Fibroblast of lung (primary cell): ENCODE results near the gene ZPR1. TPM values are rescaled to one million over a fixed set of nuclear protein-coding genes. Genes with fewer than 3 reads are reported as not detected.

ENCODE experiments used
- DNase-seq, 2 donors: peaks; one replicate each; pipeline versions ENCODE4 v3.0.0 to v3.0.0-alpha.2; 2010; ENCODE audit warnings: low read depth in 2 of 2
- H2AFZ ChIP-seq: 2 replicates; pipeline ENCODE4 v1.5.1; 2012; ENCODE audit warnings: low read length, control low read depth, inconsistent platforms
- H3K27ac ChIP-seq: 2 replicates; pipeline ENCODE4 v1.5.1; 2011; ENCODE audit warnings: low read length, control low read depth; ENCODE audit not compliant: insufficient read depth
- H3K27me3 ChIP-seq: 2 replicates; pipeline ENCODE4 v1.5.1; 2011; ENCODE audit warnings: mild to moderate bottlenecking, low read length; ENCODE audit not compliant: control insufficient read depth, insufficient read depth
- H3K36me3 ChIP-seq: 2 replicates; pipeline ENCODE4 v1.5.1; 2011; ENCODE audit warnings: low read length; ENCODE audit not compliant: control insufficient read depth, insufficient read depth
- H3K4me1 ChIP-seq: 2 replicates; pipeline ENCODE4 v1.5.1; 2011; ENCODE audit warnings: low read length; ENCODE audit not compliant: control insufficient read depth, insufficient read depth; ENCODE audit errors: extremely low read depth
- H3K4me2 ChIP-seq: 2 replicates; pipeline ENCODE4 v1.5.1; 2011; ENCODE audit warnings: low read length, control low read depth; ENCODE audit not compliant: insufficient read depth; ENCODE audit errors: extremely low read depth
- H3K4me3 ChIP-seq, 4 experiments: fragments of 200-600 bp in 1 of 4; sonication (generic) in 1 of 4; replicated peaks in 1 of 4; 2 replicates each; pipeline ENCODE4 v1.5.1; 2011 to 2016; ENCODE audit warnings: low read length in 4 of 4, low read depth in 3 of 4, mild to moderate bottlenecking in 3 of 4, control low read depth in 2 of 4, inconsistent platforms in 1 of 4, mixed read lengths in 1 of 4; ENCODE audit not compliant: insufficient read depth in 1 of 4; ENCODE audit errors: control extremely low read depth in 1 of 4
- H3K79me2 ChIP-seq: 2 replicates; pipeline ENCODE4 v1.5.1; 2012; ENCODE audit warnings: mild to moderate bottlenecking, low read length, inconsistent platforms; ENCODE audit not compliant: control insufficient read depth, insufficient read depth
- H3K9ac ChIP-seq: 2 replicates; pipeline ENCODE4 v1.5.1; 2011; ENCODE audit warnings: mild to moderate bottlenecking, low read length, control low read depth; ENCODE audit not compliant: insufficient read depth
- H3K9me3 ChIP-seq: 2 replicates; pipeline ENCODE4 v1.5.1; 2012; ENCODE audit warnings: low read depth, low read length; ENCODE audit not compliant: control insufficient read depth, insufficient read depth
- H4K20me1 ChIP-seq: 2 replicates; pipeline ENCODE4 v1.5.1; 2011; ENCODE audit warnings: low read length; ENCODE audit not compliant: control insufficient read depth, insufficient read depth; ENCODE audit errors: extremely low read depth
- CTCF ChIP-seq, 2 donors: IDR thresholded peaks in 1 of 2; conservative IDR thresholded peaks in 1 of 2; 1 replicate in 1 of 2; 2 replicates in 1 of 2; pipeline ENCODE4 v1.5.1; 2011 to 2012; ENCODE audit warnings: low read length in 2 of 2, control low read depth in 1 of 2, inconsistent platforms in 1 of 2, low read depth in 1 of 2, mild to moderate bottlenecking in 1 of 2
- EZH2 ChIP-seq: IDR thresholded peaks from 2 replicates; pipeline ENCODE4 v1.5.1; 2012; ENCODE audit warnings: low read length, control low read depth, mild to moderate bottlenecking; ENCODE audit errors: missing control alignments
- polyA plus RNA-seq, 2 donors: library from polyadenylated mRNA; depleted of rRNA in 1 of 2; stranded (reverse) in 1 of 2; unstranded in 1 of 2; fragments of >200 nt; gene quantifications; 2 replicates each; pipeline ENCODE4 v1.2.1, GENCODE V29; 2011 to 2012; ENCODE audit warnings: missing spikeins in 1 of 2
- total RNA-seq: library from RNA; depleted of rRNA; stranded (reverse); fragments of >200 nt; gene quantifications from 2 replicates; pipeline ENCODE4 v1.2.1, GENCODE V29; 2014

The ZPR1 gene
- total and polyA plus RNA-seq, 2 donors (not counting 1 experiment from before 2014, with no cell fraction given) = 28.4 to 56.4 TPM

GRCh38 chr11:116786326-116786725, 1.5 kb downstream of the ZPR1 start:
- H2AFZ ChIP-seq = no peak overlapping the region
- H3K36me3 ChIP-seq = peaks cover 21% of the 10 kb centered on the region
- H3K79me2 ChIP-seq = peaks cover 11% of the 10 kb centered on the region
- no peaks in the 10 kb centered on the region for H3K9me3 ChIP-seq
- H3K4me3 ChIP-seq = no peak overlapping the region
- H4K20me1 ChIP-seq = no peaks in the 10 kb centered on the region
- no peak overlapping the region for H3K4me2 ChIP-seq
- no peak overlapping the region for H3K9ac ChIP-seq
- DNase-seq = no peak
- no peak overlapping the region for H3K27ac ChIP-seq
- no peak for TF ChIP-seq CTCF (conservative IDR thresholded peaks at IDR 0.05 in 1 of 2, IDR thresholded peaks at IDR 0.05 in 1 of 2; ENCODE audit: low read depth in 1 of 2, low read length in 2 of 2)
- TF ChIP-seq EZH2 = no peak
- no peaks in the 10 kb centered on the region for H3K27me3 ChIP-seq
- peaks cover 3% of the 10 kb centered on the region for H3K4me1 ChIP-seq

- no peak overlapping the region for H3K9ac ChIP-seq
- peak; percentile 28 to 54 for DNase-seq
- H3K9me3 ChIP-seq = no peaks in the 10 kb centered on the region
- H3K27me3 ChIP-seq = no peaks in the 10 kb centered on the region
- H2AFZ ChIP-seq = no peak overlapping the region
- H3K27ac ChIP-seq = no peak overlapping the region
- no peak overlapping the region for H3K4me3 ChIP-seq
- peaks cover 3% of the 10 kb centered on the region for H3K4me1 ChIP-seq
- peaks cover 11% of the 10 kb centered on the region for H3K79me2 ChIP-seq
- no peak overlapping the region for H3K4me2 ChIP-seq
- peaks cover 28% of the 10 kb centered on the region for H3K36me3 ChIP-seq
- no peak for TF ChIP-seq EZH2
- TF ChIP-seq CTCF (conservative IDR thresholded peaks at IDR 0.05 in 1 of 2, IDR thresholded peaks at IDR 0.05 in 1 of 2; ENCODE audit: low read depth in 1 of 2, low read length in 2 of 2) = no peak
- H4K20me1 ChIP-seq = no peaks in the 10 kb centered on the region
Measured at GRCh38 chr11:116782728-116783127, 5.1 kb downstream of the ZPR1 start.

- no peaks in the 10 kb centered on the region for H3K79me2 ChIP-seq
- H4K20me1 ChIP-seq = no peaks in the 10 kb centered on the region
- H3K36me3 ChIP-seq = peaks cover 18% of the 10 kb centered on the region
- no peak overlapping the region for H3K4me2 ChIP-seq
- no peak overlapping the region for H2AFZ ChIP-seq
- H3K27ac ChIP-seq = no peak overlapping the region
- H3K4me1 ChIP-seq = peaks cover 2% of the 10 kb centered on the region
- H3K4me3 ChIP-seq = no peak overlapping the region
- no peak overlapping the region for H3K9ac ChIP-seq
- H3K27me3 ChIP-seq = no peaks in the 10 kb centered on the region
- TF ChIP-seq CTCF (conservative IDR thresholded peaks at IDR 0.05 in 1 of 2, IDR thresholded peaks at IDR 0.05 in 1 of 2; ENCODE audit: low read depth in 1 of 2, low read length in 2 of 2) (no peak), EZH2 (no peak)
- peak in 1 of 2 donors; percentile 19 for DNase-seq
- H3K9me3 ChIP-seq = no peaks in the 10 kb centered on the region
Measured at GRCh38 chr11:116778556-116778955, 9.3 kb downstream of the ZPR1 start.
